ENCODE data around the gene NINJ2. TPM values are rescaled to one million over a fixed set of nuclear protein-coding genes. Genes with fewer than 3 reads are reported as not detected.

The NINJ2 gene
- total RNA-seq, 2 experiments from 2014 or later: 1.1 to 3.4 TPM

DNA sequence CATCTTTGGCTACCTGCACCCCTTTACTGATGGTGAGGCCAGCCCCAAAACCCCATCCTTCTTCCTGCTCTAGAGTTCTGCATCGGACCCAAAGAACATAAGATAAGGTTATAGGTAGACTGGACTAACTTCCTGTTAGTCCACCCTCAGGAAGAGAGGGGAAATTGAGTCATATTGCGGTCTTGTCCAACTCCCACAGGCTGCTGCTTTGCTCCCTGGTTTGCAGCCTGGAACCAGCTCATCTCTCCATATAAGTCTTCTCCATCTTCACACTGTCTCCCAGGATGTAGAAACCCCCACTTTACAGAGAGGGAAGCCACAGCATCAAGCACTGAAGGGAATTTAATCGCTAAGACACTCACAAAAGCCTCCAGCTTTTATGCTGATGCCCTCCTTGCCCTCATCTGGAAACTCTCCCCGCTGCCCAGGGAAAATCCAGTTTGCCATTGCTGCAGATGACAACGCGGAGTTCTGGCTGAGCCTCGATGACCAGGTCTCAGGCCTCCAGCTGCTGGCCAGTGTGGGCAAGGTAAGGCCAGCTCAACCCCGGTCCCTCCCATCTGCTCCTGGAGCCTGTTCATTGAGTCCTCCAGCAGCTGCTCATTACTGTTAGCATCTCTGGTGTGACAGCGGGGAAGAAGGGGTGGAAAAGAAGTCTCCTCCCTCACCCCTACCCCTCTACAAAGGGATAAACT is 118.2 kb downstream of the NINJ2 start:
- CTCF ChIA-PET: interaction anchor here (1.4 kb wide), 1 partner anchor 102 kb away, joined by 4 read pairs; no protein-coding TSS in a partner anchor
- H3K4me3 ChIP-seq (ENCODE audit: low read length): no peak overlapping the region
- H3K4me3 Mint-ChIP-seq: no peak overlapping the region
- no peaks in the 10 kb centered on the region for H3K9me3 Mint-ChIP-seq
- peaks cover 12% of the 10 kb centered on the region for H3K27me3 Mint-ChIP-seq
- no peaks in the 10 kb centered on the region for H3K36me3 Mint-ChIP-seq (ENCODE audit: low read depth)
- no peaks in the 10 kb centered on the region for H3K9me3 ChIP-seq (ENCODE audit: control insufficient read depth in 1 of 2, insufficient read depth in 1 of 2, low read length in 2 of 2)
- DNase-seq: no peak
- H3K4me1 ChIP-seq (ENCODE audit: insufficient read depth, low read length): peaks cover 33% of the 10 kb centered on the region
- peaks cover 4 to 8% of the 10 kb centered on the region in 2 experiments for H3K27me3 ChIP-seq (ENCODE audit: control insufficient read depth in 1 of 2, insufficient read depth in 2 of 2, low read length in 2 of 2)
- H3K36me3 ChIP-seq (ENCODE audit: insufficient read depth, low read length): no peaks in the 10 kb centered on the region
- TF ChIP-seq, protein P1, sequence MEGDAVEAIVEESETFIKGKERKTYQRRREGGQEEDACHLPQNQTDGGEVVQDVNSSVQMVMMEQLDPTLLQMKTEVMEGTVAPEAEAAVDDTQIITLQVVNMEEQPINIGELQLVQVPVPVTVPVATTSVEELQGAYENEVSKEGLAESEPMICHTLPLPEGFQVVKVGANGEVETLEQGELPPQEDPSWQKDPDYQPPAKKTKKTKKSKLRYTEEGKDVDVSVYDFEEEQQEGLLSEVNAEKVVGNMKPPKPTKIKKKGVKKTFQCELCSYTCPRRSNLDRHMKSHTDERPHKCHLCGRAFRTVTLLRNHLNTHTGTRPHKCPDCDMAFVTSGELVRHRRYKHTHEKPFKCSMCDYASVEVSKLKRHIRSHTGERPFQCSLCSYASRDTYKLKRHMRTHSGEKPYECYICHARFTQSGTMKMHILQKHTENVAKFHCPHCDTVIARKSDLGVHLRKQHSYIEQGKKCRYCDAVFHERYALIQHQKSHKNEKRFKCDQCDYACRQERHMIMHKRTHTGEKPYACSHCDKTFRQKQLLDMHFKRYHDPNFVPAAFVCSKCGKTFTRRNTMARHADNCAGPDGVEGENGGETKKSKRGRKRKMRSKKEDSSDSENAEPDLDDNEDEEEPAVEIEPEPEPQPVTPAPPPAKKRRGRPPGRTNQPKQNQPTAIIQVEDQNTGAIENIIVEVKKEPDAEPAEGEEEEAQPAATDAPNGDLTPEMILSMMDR (IDR thresholded peaks at IDR 0.05): no peak
- H3K4me1 Mint-ChIP-seq (ENCODE audit: low read depth): peaks cover 37% of the 10 kb centered on the region
- no peak for ATAC-seq (ENCODE audit: poor library complexity)
- intact Hi-C loops (cut with DNase I, micrococcal nuclease): no loop called here
- no peak overlapping the region for H3K27ac ChIP-seq (ENCODE audit: low read depth in 1 of 2, low read length in 2 of 2)
- POLR2A ChIA-PET: no interaction called here
- H3K27ac Mint-ChIP-seq: no peak overlapping the region

DNA sequence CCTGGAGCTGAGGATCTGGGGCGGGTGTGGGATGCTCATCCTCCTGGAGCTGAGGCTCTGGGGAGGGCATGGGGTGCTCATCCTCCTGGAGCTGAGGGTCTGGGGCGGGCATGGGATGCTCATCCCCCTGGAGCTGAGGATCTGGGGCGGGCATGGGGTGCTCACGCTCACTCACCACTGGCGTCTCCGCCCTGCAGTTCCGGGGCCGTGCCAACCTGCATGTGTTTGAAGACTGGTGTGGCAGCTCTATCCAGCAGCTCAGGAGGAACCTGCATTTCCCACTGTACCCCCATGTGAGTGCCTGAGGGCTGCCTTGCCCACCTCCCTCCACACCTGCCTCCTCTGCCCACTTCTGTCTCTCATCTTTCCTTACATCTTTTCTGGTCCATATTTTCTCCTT is 119.1 kb downstream of the NINJ2 start:
- no peak overlapping the region for H3K4me3 ChIP-seq (ENCODE audit: low read length)
- Mint-ChIP-seq H3K36me3 (ENCODE audit: low read depth) (no peaks in the 10 kb centered on the region), H3K27ac (no peak overlapping the region), H3K9me3 (no peaks in the 10 kb centered on the region), H3K27me3 (peaks cover 12% of the 10 kb centered on the region), H3K4me1 (ENCODE audit: low read depth) (peaks cover 37% of the 10 kb centered on the region), H3K4me3 (no peak overlapping the region)
- TF ChIP-seq, protein P1 (IDR thresholded peaks at IDR 0.05): no peak
- peaks cover 4 to 8% of the 10 kb centered on the region in 2 experiments for H3K27me3 ChIP-seq (ENCODE audit: control insufficient read depth in 1 of 2, insufficient read depth in 2 of 2, low read length in 2 of 2)
- ChIA-PET POLR2A (interaction anchor here (1.0 kb wide), 1 partner anchor 19 kb away, joined by 4 read pairs; no protein-coding TSS in a partner anchor), CTCF (interaction anchor here (0.6 to 1.4 kb wide), 2 partner anchors 91 to 101 kb away, joined by 3 to 4 read pairs; no protein-coding TSS in a partner anchor)
- no peaks in the 10 kb centered on the region for H3K9me3 ChIP-seq (ENCODE audit: control insufficient read depth in 1 of 2, insufficient read depth in 1 of 2, low read length in 2 of 2)
- ATAC-seq (ENCODE audit: poor library complexity) (no peak), DNase-seq (no peak)
- no peak overlapping the region for H3K27ac ChIP-seq (ENCODE audit: low read depth in 1 of 2, low read length in 2 of 2)
- H3K36me3 ChIP-seq (ENCODE audit: insufficient read depth, low read length): no peaks in the 10 kb centered on the region
- peaks cover 42% of the 10 kb centered on the region for H3K4me1 ChIP-seq (ENCODE audit: insufficient read depth, low read length)
- intact Hi-C loops (cut with DNase I, micrococcal nuclease): no loop called here

DNA sequence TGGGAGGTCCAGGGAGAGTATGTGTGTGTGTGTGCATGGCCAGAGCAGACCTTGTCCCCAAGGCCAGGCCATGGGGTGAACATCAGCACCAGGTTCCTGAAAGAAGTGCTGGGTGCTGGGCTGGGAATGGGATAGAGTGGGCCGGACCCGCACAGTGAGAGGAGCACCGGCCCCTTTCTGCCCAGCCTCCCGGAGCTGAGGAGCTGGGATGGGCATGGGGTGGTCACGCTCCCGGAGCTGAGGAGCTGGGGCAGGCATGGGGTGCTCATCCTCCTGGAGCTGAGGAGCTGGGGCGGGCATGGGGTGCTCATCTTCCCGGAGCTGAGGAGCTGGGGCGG is 120.2 kb downstream of the NINJ2 start:
- H3K4me3 Mint-ChIP-seq: no peak overlapping the region
- H3K4me3 ChIP-seq (ENCODE audit: low read length): no peak overlapping the region
- no peaks in the 10 kb centered on the region for H3K9me3 Mint-ChIP-seq
- peaks cover 12% of the 10 kb centered on the region for H3K27me3 Mint-ChIP-seq
- no peak overlapping the region for H3K27ac Mint-ChIP-seq
- H3K36me3 Mint-ChIP-seq (ENCODE audit: low read depth): no peaks in the 10 kb centered on the region
- no peaks in the 10 kb centered on the region for H3K36me3 ChIP-seq (ENCODE audit: insufficient read depth, low read length)
- peaks cover 37% of the 10 kb centered on the region for H3K4me1 Mint-ChIP-seq (ENCODE audit: low read depth)
- H3K9me3 ChIP-seq (ENCODE audit: control insufficient read depth in 1 of 2, insufficient read depth in 1 of 2, low read length in 2 of 2): no peaks in the 10 kb centered on the region
- ATAC-seq (ENCODE audit: poor library complexity): no peak
- DNase-seq: no peak
- no peak overlapping the region for H3K27ac ChIP-seq (ENCODE audit: low read depth in 1 of 2, low read length in 2 of 2)
- peaks cover 4 to 8% of the 10 kb centered on the region in 2 experiments for H3K27me3 ChIP-seq (ENCODE audit: control insufficient read depth in 1 of 2, insufficient read depth in 2 of 2, low read length in 2 of 2)
- TF ChIP-seq, protein P1 (IDR thresholded peaks at IDR 0.05): no peak
- ChIA-PET POLR2A (no interaction called here), CTCF (interaction anchor here (0.9 kb wide), 1 partner anchor 90 kb away, joined by 3 read pairs; no protein-coding TSS in a partner anchor)
- intact Hi-C loops (cut with DNase I, micrococcal nuclease): no loop called here
- peaks cover 50% of the 10 kb centered on the region for H3K4me1 ChIP-seq (ENCODE audit: insufficient read depth, low read length)

Measured in CD4-positive, alpha-beta T cell (primary cell).